ENCODE data around the gene MDFIC.

DNA sequence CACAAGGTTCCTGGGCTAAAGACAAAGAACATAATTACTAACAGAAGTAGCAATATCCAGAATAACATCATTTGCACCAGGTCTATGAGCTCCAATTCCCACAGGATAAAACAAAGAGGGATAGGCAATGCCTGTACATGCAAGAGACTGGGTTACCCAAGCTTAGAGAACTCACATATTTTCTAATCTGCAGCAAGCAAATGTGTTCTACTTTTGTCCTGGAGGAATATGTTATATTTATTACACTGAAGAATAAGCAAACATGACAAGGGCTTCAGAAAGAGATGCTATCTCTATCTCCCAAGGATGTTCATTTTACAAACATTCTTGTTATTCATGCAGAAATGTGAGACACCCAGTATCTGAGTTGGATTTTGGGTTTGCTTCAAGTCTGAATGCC is 118.6 kb downstream of the MDFIC start:
- TF ChIP-seq, protein P1, sequence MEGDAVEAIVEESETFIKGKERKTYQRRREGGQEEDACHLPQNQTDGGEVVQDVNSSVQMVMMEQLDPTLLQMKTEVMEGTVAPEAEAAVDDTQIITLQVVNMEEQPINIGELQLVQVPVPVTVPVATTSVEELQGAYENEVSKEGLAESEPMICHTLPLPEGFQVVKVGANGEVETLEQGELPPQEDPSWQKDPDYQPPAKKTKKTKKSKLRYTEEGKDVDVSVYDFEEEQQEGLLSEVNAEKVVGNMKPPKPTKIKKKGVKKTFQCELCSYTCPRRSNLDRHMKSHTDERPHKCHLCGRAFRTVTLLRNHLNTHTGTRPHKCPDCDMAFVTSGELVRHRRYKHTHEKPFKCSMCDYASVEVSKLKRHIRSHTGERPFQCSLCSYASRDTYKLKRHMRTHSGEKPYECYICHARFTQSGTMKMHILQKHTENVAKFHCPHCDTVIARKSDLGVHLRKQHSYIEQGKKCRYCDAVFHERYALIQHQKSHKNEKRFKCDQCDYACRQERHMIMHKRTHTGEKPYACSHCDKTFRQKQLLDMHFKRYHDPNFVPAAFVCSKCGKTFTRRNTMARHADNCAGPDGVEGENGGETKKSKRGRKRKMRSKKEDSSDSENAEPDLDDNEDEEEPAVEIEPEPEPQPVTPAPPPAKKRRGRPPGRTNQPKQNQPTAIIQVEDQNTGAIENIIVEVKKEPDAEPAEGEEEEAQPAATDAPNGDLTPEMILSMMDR (optimal IDR thresholded peaks at IDR 0.05 in 1 of 3, IDR thresholded peaks at IDR 0.05 in 1 of 3, conservative IDR thresholded peaks at IDR 0.05 in 1 of 3; ENCODE audit: extremely low read depth in 1 of 3, insufficient read depth in 2 of 3, low read length in 3 of 3) = no peak
- TF ChIP-seq EZH2 (IDR thresholded peaks at IDR 0.05; ENCODE audit: low read length) = no peak

Data from keratinocyte (primary cell).